22Rv1 (cell line): ENCODE measurements around the gene PRUNE2.

ENCODE experiments used
- H3K27ac ChIP-seq: fragments of 450-650 bp; 2 replicates; pipeline ENCODE4 v1.5.1; 2017
- ZFX ChIP-seq: fragments of 450-650 bp; IDR thresholded peaks from 2 replicates; pipeline ENCODE4 v1.6.1; 2017; ENCODE audit warnings: antibody characterized with exemption, borderline replicate concordance
- TF ChIP-seq, protein P1 (sequence below): fragments of 450-650 bp; IDR thresholded peaks from 2 replicates; pipeline ENCODE4 v1.5.1; 2017; ENCODE audit warnings: mild to moderate bottlenecking

PRUNE2 gene

DNA sequence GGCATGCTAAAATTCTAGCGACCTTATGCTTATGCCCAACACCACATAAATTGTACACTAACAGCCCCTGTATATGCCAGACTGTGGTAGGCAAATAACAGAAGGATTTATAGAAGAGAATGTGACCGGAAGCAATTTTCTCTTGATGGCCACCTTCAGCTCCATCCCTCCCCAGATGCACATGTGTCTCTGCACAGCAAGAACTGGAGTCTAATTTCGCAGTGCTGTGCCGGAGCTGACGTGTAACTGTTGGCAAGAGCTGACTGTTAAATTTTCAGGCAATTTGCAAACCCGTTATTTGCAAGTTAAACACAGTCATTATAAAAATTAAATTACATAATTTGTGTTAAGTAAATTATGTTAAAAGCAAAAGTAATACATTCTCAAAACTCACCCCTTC, 93.3 kb downstream of the PRUNE2 start:
- TF ChIP-seq, protein P1, sequence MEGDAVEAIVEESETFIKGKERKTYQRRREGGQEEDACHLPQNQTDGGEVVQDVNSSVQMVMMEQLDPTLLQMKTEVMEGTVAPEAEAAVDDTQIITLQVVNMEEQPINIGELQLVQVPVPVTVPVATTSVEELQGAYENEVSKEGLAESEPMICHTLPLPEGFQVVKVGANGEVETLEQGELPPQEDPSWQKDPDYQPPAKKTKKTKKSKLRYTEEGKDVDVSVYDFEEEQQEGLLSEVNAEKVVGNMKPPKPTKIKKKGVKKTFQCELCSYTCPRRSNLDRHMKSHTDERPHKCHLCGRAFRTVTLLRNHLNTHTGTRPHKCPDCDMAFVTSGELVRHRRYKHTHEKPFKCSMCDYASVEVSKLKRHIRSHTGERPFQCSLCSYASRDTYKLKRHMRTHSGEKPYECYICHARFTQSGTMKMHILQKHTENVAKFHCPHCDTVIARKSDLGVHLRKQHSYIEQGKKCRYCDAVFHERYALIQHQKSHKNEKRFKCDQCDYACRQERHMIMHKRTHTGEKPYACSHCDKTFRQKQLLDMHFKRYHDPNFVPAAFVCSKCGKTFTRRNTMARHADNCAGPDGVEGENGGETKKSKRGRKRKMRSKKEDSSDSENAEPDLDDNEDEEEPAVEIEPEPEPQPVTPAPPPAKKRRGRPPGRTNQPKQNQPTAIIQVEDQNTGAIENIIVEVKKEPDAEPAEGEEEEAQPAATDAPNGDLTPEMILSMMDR, result no peak
- TF ChIP-seq ZFX, result no peak
- no peak overlapping the region for H3K27ac ChIP-seq

DNA sequence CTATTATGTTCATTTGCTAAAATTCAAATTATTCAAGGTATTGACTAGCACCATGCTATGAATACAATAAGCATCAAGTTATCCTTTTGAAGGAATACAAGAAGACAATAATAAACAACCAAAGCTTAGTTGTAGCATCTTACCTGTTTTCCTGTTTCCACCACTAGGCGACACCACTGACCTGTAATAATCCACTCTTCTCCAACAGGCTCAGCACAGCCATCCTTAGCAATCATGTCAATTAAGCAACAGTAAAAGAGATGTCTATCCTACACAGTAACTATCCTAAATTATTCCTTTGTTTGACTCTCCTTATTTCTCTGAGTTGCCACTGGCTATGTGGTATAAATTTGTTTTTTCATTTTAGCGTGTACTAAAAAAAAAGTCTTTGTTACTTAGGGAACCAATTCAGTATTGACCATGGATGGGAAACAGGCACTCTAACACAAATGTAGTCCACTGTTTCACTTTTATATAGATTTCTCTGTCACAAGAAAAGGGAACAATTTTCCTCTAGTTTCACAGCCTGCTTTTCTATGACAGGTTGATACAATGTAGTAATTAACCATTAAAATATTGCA, 95.4 kb downstream of the PRUNE2 start:
- TF ChIP-seq ZFX, result no peak
- TF ChIP-seq, protein P1, result peak; percentile 88
- H3K27ac ChIP-seq, result peak overlapping the region; percentile 27

DNA sequence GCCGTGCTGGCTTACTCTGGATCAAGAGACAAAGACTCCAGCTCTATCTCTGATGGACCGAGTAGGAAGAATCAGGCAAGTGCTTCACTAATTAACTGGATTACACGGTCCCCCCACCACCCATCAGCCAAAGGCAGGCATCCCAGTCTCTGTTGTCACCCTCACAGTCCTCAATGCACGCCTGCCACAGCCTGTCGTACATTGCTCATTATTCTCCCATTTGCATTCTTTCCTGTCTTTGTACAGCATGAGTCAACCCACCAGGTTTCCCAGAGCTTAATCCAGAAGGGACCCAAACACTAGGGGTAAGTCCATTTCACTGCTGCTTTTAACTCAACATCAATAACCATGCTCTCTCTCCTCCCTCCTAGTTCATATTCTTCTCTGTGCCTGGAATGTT, 97.3 kb downstream of the PRUNE2 start:
- TF ChIP-seq, protein P1, result no peak
- TF ChIP-seq ZFX, result no peak
- H3K27ac ChIP-seq, result no peak overlapping the region

DNA sequence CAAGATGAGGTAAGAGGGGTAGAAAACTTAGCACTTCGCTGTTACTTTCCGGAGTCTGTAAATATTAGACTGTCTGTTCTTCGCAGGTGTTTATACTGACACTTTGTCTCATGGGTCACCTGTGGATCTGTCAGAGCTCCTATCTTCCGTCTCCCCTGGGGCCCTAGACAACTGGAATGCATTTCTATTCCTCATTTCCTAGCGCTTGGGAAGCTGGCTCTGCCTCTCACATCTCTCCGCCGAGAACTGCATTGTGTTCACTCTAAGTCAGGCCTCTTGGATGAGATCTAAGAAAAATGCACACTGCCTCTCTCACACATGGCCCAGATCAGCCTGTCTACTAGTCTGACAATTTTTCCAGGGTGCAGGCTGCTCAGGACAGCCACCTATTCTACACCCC, 102.2 kb downstream of the PRUNE2 start:
- no peak for TF ChIP-seq ZFX
- TF ChIP-seq, protein P1, result no peak
- peak overlapping the region; percentile 88 for H3K27ac ChIP-seq

DNA sequence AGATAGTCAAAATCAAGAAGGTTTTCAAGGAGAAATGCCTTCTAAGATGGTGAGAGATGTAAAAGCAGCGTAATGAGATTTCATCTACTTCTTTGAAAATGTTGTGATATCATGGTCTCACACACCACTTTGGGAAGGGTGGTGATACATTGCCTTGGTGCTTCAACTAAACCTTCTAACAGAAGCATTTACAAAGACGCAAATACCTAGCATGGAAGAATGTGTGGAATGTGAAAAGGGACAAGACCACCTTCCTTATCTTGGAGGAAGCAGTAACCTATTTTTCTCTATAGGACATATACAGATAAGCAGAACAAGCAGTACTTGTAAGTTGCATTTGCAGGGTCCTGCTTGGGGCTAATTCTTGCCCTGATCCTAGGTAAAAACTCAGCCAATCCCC, 102.8 kb downstream of the PRUNE2 start:
- H3K27ac ChIP-seq, result peak overlapping the region; percentile 88
- TF ChIP-seq, protein P1, result no peak
- TF ChIP-seq ZFX, result no peak

DNA sequence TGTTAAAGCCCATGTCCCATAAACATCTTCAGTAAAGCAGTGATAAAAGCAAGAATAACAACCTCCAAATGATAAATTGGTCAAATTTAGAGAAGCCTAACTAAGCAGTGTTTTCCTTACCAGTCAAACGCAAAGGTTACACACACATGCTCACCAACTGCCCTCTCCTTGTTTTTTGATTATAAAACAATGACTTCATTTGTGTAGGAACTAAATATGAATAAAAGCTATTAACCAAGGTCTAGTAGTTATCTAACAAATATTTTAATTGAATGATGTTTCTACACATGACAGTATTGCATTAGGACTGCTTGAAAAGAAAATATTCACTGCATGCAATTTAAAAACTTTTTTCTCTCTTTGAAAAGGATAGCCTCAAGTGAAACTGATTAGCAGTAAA, 105.0 kb downstream of the PRUNE2 start:
- TF ChIP-seq, protein P1, result no peak
- no peak for TF ChIP-seq ZFX
- H3K27ac ChIP-seq, result peak overlapping the region; percentile 88

DNA sequence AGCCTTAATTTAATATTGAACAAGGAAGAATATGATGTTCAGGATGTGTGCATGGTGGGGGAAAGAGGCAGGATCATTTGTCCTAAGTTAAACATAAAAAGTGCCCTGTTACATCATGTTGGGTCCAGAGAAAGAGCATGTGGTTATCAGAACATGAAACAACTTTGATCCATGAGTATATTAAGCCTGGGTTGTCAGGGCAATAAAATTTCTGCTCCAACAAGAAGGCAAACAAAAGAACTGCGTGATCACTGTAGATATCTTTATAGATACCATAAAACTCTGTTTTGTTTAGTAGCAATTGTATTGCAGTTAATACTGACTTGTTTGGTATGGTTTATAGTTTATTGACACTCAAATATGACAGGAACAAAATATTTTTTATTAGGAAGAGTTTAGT, 106.4 kb downstream of the PRUNE2 start:
- TF ChIP-seq, protein P1, result no peak
- TF ChIP-seq ZFX, result no peak
- peak overlapping the region; percentile 88 for H3K27ac ChIP-seq
